ENCODE results near the gene C2orf92.

- TF ChIP-seq CTCF (conservative IDR thresholded peaks at IDR 0.05; ENCODE audit: low read depth, low read length) = no peak
- no peak for TF ChIP-seq EZH2 (IDR thresholded peaks at IDR 0.05; ENCODE audit: low read length, unreplicated experiment)
These were observed 46.6 kb downstream of the C2orf92 start for GRCh38 chr2:97715951-97716694.
